K562 (cell line): ENCODE measurements around the gene UFSP1. TPM values are rescaled to one million over a fixed set of nuclear protein-coding genes. Genes with fewer than 3 reads are reported as not detected.

Source experiments
- ESRRB ChIP-seq: fragments of 250-450 bp; sonication (Bioruptor Pico); IDR thresholded peaks from 2 replicates; pipeline ENCODE4 v1.5.0; 2020; ENCODE audit warnings: mild to moderate bottlenecking, moderate library complexity, borderline replicate concordance
- HCFC1 ChIP-seq: IDR thresholded peaks from 2 replicates; pipeline ENCODE4 v1.6.1; 2012; ENCODE audit warnings: low read depth, low read length, improper control_type of control experiment
- HDAC1 ChIP-seq, 2 experiments: fragments of 450-650 bp; IDR thresholded peaks; 2 replicates each; pipeline ENCODE4 v1.6.1; 2016 to 2017; ENCODE audit warnings: inconsistent platforms in 1 of 2, mild to moderate bottlenecking in 1 of 2, moderate library complexity in 1 of 2
- HINFP ChIP-seq: fragments of 450-650 bp; conservative IDR thresholded peaks from 2 replicates; pipeline ENCODE4 v1.6.1; 2016; ENCODE audit warnings: missing genetic modification characterization, low read depth, mild to moderate bottlenecking, control low read depth, missing compliant biosample characterization
- IFI16 ChIP-seq: fragments of 250-450 bp; sonication (Bioruptor Pico); IDR thresholded peaks from 2 replicates; pipeline ENCODE4 v2.1.2; 2022; ENCODE audit warnings: mild to moderate bottlenecking, inconsistent platforms
- KDM2B ChIP-seq: fragments of 250-450 bp; sonication (Bioruptor Pico); IDR thresholded peaks from 2 replicates; pipeline ENCODE4 v1.8.0; 2021; ENCODE audit warnings: mild to moderate bottlenecking, moderate library complexity
- KLF16 ChIP-seq: IDR thresholded peaks from 2 replicates; pipeline ENCODE4 v1.6.1; 2016; ENCODE audit warnings: antibody characterized with exemption
- MAFK ChIP-seq: IDR thresholded peaks from 2 replicates; pipeline ENCODE4 v1.6.1; 2011; ENCODE audit warnings: low read length, improper control_type of control experiment
- NFE2L1 ChIP-seq: fragments of 450-650 bp; IDR thresholded peaks from 2 replicates; pipeline ENCODE4 v1.6.1; 2016; ENCODE audit warnings: missing genetic modification characterization, low read depth, mild to moderate bottlenecking, missing compliant biosample characterization, moderate library complexity, borderline replicate concordance
- NKRF ChIP-seq: fragments of 450-650 bp; IDR thresholded peaks from 2 replicates; pipeline ENCODE4 v1.6.1; 2016; ENCODE audit warnings: borderline replicate concordance
- RFX1 ChIP-seq: fragments of 450-650 bp; IDR thresholded peaks from 2 replicates; pipeline ENCODE4 v1.6.1; 2016; ENCODE audit warnings: mild to moderate bottlenecking, moderate library complexity
- THAP7 ChIP-seq: fragments of 250-450 bp; sonication (Bioruptor Pico); IDR thresholded peaks from 2 replicates; pipeline ENCODE4 v1.5.0; 2021
- THRB ChIP-seq: fragments of 450-650 bp; formaldehyde crosslinking; conservative IDR thresholded peaks from 2 replicates; pipeline ENCODE4 v1.4.0; 2022; ENCODE audit warnings: mild to moderate bottlenecking, missing genetic modification characterization
- YBX1 ChIP-seq: fragments of 450-650 bp; IDR thresholded peaks from 2 replicates; pipeline ENCODE4 v1.7.1; 2016; ENCODE audit warnings: mild to moderate bottlenecking
- ZFP91 ChIP-seq: sonication (generic); formaldehyde crosslinking; IDR thresholded peaks from 2 replicates; pipeline ENCODE4 v1.8.0; 2022; ENCODE audit warnings: mild to moderate bottlenecking, missing genetic modification reagents
- ZNF274 ChIP-seq: IDR thresholded peaks from 2 replicates; pipeline ENCODE4 v1.6.1; 2011; ENCODE audit warnings: low read depth, mild to moderate bottlenecking, low read length, moderate library complexity, borderline replicate concordance
- ZNF583 ChIP-seq: fragments of 250-450 bp; sonication (Bioruptor Pico); IDR thresholded peaks from 2 replicates; pipeline ENCODE4 v1.4.0; 2020
- ZNF717 ChIP-seq: fragments of 250-450 bp; sonication (Bioruptor Pico); IDR thresholded peaks from 2 replicates; pipeline ENCODE4 v1.5.0; 2021
- ZNF77 ChIP-seq: fragments of 250-450 bp; sonication (Bioruptor Pico); IDR thresholded peaks from 2 replicates; pipeline ENCODE4 v1.5.0; 2020
- polyA plus RNA-seq, 8 experiments: library from polyadenylated mRNA; depleted of rRNA in 4 of 8; stranded (reverse) in 5 of 8; unstranded in 3 of 8; fragments of >200 nt; fragmentation: Nextera tagmentation in 2 of 8; fragmentation: Illumina TruSeq in 1 of 8; extraction: Ambion mirVana in 2 of 8; extraction: Trizol in 1 of 8; gene quantifications; 2 replicates each; pipeline versions ENCODE4 v1.2.1 to v1.2.3, GENCODE V29; 2011 to 2014; ENCODE audit warnings: inconsistent platforms in 1 of 8, missing spikeins in 1 of 8
- total RNA-seq, 7 experiments: library from RNA; depleted of rRNA in 6 of 7; stranded (reverse); fragments of >200 nt in 6 of 7; fragmentation: Illumina TruSeq in 2 of 7; extraction: Trizol in 2 of 7; gene quantifications; 2 replicates each; pipeline versions ENCODE4 v1.2.1 to v1.2.3, GENCODE V29; 2011 to 2021; ENCODE audit warnings: low replicate concordance in 1 of 7

The UFSP1 gene
- total and polyA plus RNA-seq, 9 of the 15 experiments (the other 6 are each of a cell fraction or from before 2014, with no cell fraction given) = 0.50 to 18.8 (median 2.1) TPM

- no peak for TF ChIP-seq ZFP91
- no peak for TF ChIP-seq HINFP (tag)
- TF ChIP-seq ZNF583 (CRISPR knock-in tag) = no peak
- no peak for TF ChIP-seq YBX1
- no peak for TF ChIP-seq MAFK
- no peak for TF ChIP-seq RFX1
- TF ChIP-seq ZNF717 (CRISPR knock-in tag) = no peak
- no peak for TF ChIP-seq NFE2L1
- no peak for TF ChIP-seq ESRRB
- peak; percentile 66 for TF ChIP-seq KDM2B (CRISPR knock-in tag)
- no peak for TF ChIP-seq ZNF77
- 0 out of 2 replicates have a peak, but pooled peaks have one; percentile 40 for TF ChIP-seq KLF16
- no peak for TF ChIP-seq THRB (CRISPR knock-in tag)
- no peak; the same call in 1 of the 2 replicates for TF ChIP-seq ZNF274
- no peak for TF ChIP-seq THAP7 (CRISPR knock-in tag)
- no peak for TF ChIP-seq IFI16 (CRISPR knock-in tag)
- no peak for TF ChIP-seq HDAC1 (IDR thresholded peaks at IDR 0.05)
- TF ChIP-seq NKRF = no peak
- no peak; the same call in 1 of the 2 replicates for TF ChIP-seq HCFC1
Observed at GRCh38 chr7:100894860-100895700, 5.6 kb upstream of the UFSP1 start (continued).
